Measurements from ENCODE around the gene GSG1L. TPM values are rescaled to one million over a fixed set of nuclear protein-coding genes. Genes with fewer than 3 reads are reported as not detected.

The GSG1L gene
- total RNA-seq, 1 donor, result not detected

DNA sequence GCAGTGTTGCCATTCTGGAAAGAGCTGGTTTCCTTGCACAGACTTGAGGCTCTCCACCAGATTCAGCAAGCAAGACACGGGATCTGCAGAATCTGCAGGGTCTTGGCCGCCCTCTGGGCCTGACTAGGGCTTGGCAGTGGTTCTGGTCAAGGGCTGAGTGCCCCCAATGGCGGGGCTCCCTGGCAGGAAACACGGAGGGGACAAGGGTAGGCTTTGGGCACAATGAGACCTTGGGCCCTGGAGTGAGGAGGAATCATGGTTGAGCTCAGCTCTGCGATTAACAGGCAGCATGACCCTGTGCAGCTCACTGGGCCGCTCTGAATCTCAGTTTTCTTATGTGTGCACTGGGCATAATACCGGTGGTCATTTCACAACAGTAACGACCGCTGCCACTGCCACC is 249.9 kb downstream of the GSG1L start:
- TF ChIP-seq CTCF (IDR thresholded peaks at IDR 0.05; ENCODE audit: extremely low read depth, low read depth, low read length), result no peak
- H3K4me1 ChIP-seq (ENCODE audit: insufficient read depth, low read length), result no peaks in the 10 kb centered on the region
- no peak overlapping the region for H3K27ac ChIP-seq (ENCODE audit: low read depth, low read length)
- no peak overlapping the region for H3K4me2 ChIP-seq (ENCODE audit: insufficient read depth, low read length)
- no peaks in the 10 kb centered on the region for H4K20me1 ChIP-seq (ENCODE audit: insufficient read depth, low read length)
- DNase-seq (ENCODE audit: insufficient read length, low spot score, missing footprints), result no peak
- no peak overlapping the region for H2AFZ ChIP-seq (ENCODE audit: low read length)
- no peak overlapping the region for H3K4me3 ChIP-seq (ENCODE audit: insufficient read depth, low read length)
- H3K27me3 ChIP-seq (ENCODE audit: insufficient read depth, low read length), result peaks cover 17% of the 10 kb centered on the region
- H3K9me3 ChIP-seq (ENCODE audit: low read depth, low read length), result no peaks in the 10 kb centered on the region
- H3K79me2 ChIP-seq (ENCODE audit: insufficient read depth, low read length), result no peaks in the 10 kb centered on the region
- no peaks in the 10 kb centered on the region for H3K36me3 ChIP-seq (ENCODE audit: insufficient read depth, low read length)

DNA sequence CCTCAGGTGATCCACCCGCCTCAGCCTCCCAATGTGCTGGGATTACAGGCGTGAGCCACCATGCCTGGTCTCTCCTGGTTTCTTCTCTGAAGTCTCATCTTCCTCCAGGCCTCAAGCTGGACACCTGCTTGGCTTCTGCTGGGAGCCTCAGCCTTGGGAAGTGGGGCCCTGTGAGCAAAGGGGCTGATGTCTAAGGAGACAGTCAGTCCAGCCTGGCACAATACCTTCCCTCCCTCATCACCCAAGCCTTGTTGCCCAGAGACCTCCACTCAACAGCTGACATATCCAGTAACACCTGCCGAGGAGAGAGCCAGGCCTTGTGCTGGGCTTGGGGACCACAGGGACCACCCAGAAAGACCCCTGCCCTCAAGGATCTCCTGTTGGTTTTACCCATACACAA is 251.6 kb downstream of the GSG1L start:
- H3K4me2 ChIP-seq (ENCODE audit: insufficient read depth, low read length), result no peak overlapping the region
- H3K4me1 ChIP-seq (ENCODE audit: insufficient read depth, low read length), result no peaks in the 10 kb centered on the region
- H3K27ac ChIP-seq (ENCODE audit: low read depth, low read length), result no peak overlapping the region
- H2AFZ ChIP-seq (ENCODE audit: low read length), result no peak overlapping the region
- no peaks in the 10 kb centered on the region for H4K20me1 ChIP-seq (ENCODE audit: insufficient read depth, low read length)
- TF ChIP-seq CTCF (IDR thresholded peaks at IDR 0.05; ENCODE audit: extremely low read depth, low read depth, low read length), result no peak
- no peaks in the 10 kb centered on the region for H3K36me3 ChIP-seq (ENCODE audit: insufficient read depth, low read length)
- DNase-seq (ENCODE audit: insufficient read length, low spot score, missing footprints), result no peak
- no peak overlapping the region for H3K4me3 ChIP-seq (ENCODE audit: insufficient read depth, low read length)
- peaks cover 3% of the 10 kb centered on the region for H3K27me3 ChIP-seq (ENCODE audit: insufficient read depth, low read length)
- no peaks in the 10 kb centered on the region for H3K79me2 ChIP-seq (ENCODE audit: insufficient read depth, low read length)
- H3K9me3 ChIP-seq (ENCODE audit: low read depth, low read length), result no peaks in the 10 kb centered on the region

GRCh38 chr16:27806986-27807385 is 256.5 kb downstream of the GSG1L start:
- Histone ChIP-seq H3K4me3 (ENCODE audit: insufficient read depth, low read length) (no peak overlapping the region), H3K9me3 (ENCODE audit: low read depth, low read length) (no peaks in the 10 kb centered on the region), H3K27ac (ENCODE audit: low read depth, low read length) (no peak overlapping the region), H3K36me3 (ENCODE audit: insufficient read depth, low read length) (no peaks in the 10 kb centered on the region), H3K4me2 (ENCODE audit: insufficient read depth, low read length) (no peak overlapping the region), H3K4me1 (ENCODE audit: insufficient read depth, low read length) (no peaks in the 10 kb centered on the region), H2AFZ (ENCODE audit: low read length) (no peak overlapping the region), H4K20me1 (ENCODE audit: insufficient read depth, low read length) (no peaks in the 10 kb centered on the region), H3K27me3 (ENCODE audit: insufficient read depth, low read length) (peaks cover 7% of the 10 kb centered on the region), H3K79me2 (ENCODE audit: insufficient read depth, low read length) (no peaks in the 10 kb centered on the region)
- no peak for TF ChIP-seq CTCF (IDR thresholded peaks at IDR 0.05; ENCODE audit: extremely low read depth, low read depth, low read length)
- peak; percentile 73 for DNase-seq (ENCODE audit: insufficient read length, low spot score, missing footprints)

DNA sequence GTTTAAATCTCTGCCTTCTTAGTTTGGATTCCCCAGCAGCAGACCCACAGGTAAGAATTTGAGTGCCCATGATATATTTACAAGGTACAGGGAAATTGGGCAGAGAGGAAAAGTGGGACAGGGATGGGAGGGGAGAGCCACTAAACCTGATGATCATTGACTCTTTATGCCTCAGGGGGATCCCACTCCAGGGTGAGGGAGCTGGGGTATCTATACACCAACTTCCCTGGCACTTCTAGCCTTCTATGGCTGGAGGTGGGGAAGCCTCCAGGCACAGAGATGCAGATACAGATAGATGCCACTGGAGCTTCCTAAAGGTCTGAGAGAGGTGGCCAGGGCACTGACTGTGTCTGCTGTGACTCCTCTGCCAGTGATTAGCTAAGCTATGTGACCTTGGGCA is 257.1 kb downstream of the GSG1L start:
- Histone ChIP-seq H4K20me1 (ENCODE audit: insufficient read depth, low read length) (no peaks in the 10 kb centered on the region), H3K9me3 (ENCODE audit: low read depth, low read length) (no peaks in the 10 kb centered on the region), H3K79me2 (ENCODE audit: insufficient read depth, low read length) (no peaks in the 10 kb centered on the region), H3K36me3 (ENCODE audit: insufficient read depth, low read length) (no peaks in the 10 kb centered on the region), H2AFZ (ENCODE audit: low read length) (no peak overlapping the region), H3K4me2 (ENCODE audit: insufficient read depth, low read length) (no peak overlapping the region), H3K4me1 (ENCODE audit: insufficient read depth, low read length) (no peaks in the 10 kb centered on the region), H3K27ac (ENCODE audit: low read depth, low read length) (no peak overlapping the region), H3K4me3 (ENCODE audit: insufficient read depth, low read length) (no peak overlapping the region), H3K27me3 (ENCODE audit: insufficient read depth, low read length) (peaks cover 7% of the 10 kb centered on the region)
- DNase-seq (ENCODE audit: insufficient read length, low spot score, missing footprints), result no peak
- TF ChIP-seq CTCF (IDR thresholded peaks at IDR 0.05; ENCODE audit: extremely low read depth, low read depth, low read length), result no peak

Data from osteoblast (primary cell).